Erythroblast (primary cell): ENCODE data around the gene HES5.
"Not testable (repeated sequence)": the region's sequence is repeated elsewhere in the genome, so short reads cannot be mapped to it uniquely, and the experiment has no call there.

Source experiments
- DNase-seq, 2 experiments: peaks; one replicate each; lab custom pipeline; 2025; lab: John Stamatoyannopoulos, UW
- GATA1 ChIP-seq: IDR thresholded peaks from 2 replicates; pipeline ENCODE4 v1.6.1; 2011; ENCODE audit warnings: low read depth, mild to moderate bottlenecking, control low read depth, low read length, moderate library complexity
- POLR2A ChIP-seq: IDR thresholded peaks from 2 replicates; pipeline ENCODE4 v1.6.1; 2011; ENCODE audit warnings: mild to moderate bottlenecking, low read length

The HES5 gene, protein sequence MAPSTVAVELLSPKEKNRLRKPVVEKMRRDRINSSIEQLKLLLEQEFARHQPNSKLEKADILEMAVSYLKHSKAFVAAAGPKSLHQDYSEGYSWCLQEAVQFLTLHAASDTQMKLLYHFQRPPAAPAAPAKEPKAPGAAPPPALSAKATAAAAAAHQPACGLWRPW

DNA sequence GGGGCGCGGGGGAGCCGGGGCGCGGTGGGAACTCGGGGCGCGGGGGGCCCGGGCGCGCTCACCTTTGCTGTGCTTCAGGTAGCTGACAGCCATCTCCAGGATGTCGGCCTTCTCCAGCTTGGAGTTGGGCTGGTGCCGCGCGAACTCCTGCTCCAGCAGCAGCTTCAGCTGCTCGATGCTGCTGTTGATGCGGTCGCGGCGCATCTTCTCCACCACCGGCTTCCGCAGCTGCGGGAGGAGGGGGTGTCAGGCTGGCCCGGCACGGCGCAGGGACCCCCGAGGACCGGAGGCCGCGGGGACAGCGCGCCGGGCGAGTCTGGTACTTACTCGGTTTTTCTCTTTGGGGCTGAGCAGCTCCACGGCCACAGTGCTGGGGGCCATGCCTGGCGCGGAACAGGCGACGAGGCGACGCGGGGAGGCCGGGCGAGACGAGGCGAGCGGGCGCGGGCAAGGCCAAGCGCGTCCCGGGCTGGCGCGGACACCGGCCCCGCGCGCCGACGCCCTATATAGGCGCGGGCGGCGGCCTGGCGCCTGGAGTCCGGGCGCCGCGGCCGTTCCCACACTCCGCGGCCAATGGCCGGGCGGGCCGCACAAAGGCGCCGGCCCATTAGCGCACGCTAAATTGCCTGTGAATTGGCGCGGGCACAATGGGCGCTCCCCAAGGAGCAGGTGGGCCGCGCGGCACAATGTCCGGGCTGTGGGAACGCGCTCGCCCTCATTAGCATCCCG lies at the start of gene HES5:
Gene HES5 (minus strand): TSS at position 480 of the 729 bp plus-strand sequence. CDS start 99 bp downstream, at position 381.
- peak; percentile 58 for DNase-seq
- no peak for TF ChIP-seq POLR2A
- no peak for TF ChIP-seq GATA1

DNA sequence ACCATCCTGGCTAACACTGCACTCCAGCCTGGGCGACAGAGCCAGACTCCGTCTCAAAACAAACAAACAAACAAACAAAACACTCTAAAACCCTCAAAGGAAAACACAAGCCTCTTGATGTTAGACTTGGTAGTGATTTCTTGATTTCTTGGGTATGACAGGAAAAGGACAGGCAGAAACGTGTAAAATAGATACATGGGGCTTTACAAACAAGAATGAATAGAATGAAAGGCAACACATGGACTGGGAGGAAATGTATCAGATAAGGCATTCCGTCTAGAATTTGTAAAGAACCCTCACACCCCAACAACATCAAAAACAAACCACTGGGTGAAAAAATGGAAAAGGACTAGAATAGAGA lies 48.7 kb upstream of the HES5 start:
- DNase-seq, result no peak
- TF ChIP-seq POLR2A (no peak), GATA1 (no peak)

DNA sequence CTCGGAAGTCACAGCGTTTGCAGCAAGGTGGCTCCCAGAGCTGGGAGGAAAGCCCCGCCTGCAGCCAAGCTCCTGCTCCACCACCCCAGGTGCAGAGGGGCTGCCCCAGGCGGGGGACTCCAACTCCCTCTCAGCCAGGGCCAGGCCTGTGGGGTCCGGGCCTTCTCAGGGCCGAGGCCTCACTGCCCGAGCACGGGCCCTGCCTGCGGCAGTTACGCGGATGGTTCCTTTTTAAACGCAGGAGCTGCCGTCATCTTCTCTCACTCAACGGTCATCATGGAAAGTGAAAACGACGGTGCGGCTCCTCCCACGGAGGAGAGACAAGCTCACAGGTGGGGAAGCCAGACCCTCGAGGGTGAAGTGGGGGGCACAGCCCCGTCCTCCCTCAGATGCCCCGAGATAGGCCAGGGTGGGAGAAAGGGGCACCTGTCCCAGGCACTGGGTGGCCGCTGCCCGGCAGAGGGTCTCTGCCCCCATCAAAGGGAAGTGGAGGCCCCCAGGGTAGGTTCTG lies 47.6 kb upstream of the HES5 start:
- DNase-seq, result not testable (repeated sequence)

DNA sequence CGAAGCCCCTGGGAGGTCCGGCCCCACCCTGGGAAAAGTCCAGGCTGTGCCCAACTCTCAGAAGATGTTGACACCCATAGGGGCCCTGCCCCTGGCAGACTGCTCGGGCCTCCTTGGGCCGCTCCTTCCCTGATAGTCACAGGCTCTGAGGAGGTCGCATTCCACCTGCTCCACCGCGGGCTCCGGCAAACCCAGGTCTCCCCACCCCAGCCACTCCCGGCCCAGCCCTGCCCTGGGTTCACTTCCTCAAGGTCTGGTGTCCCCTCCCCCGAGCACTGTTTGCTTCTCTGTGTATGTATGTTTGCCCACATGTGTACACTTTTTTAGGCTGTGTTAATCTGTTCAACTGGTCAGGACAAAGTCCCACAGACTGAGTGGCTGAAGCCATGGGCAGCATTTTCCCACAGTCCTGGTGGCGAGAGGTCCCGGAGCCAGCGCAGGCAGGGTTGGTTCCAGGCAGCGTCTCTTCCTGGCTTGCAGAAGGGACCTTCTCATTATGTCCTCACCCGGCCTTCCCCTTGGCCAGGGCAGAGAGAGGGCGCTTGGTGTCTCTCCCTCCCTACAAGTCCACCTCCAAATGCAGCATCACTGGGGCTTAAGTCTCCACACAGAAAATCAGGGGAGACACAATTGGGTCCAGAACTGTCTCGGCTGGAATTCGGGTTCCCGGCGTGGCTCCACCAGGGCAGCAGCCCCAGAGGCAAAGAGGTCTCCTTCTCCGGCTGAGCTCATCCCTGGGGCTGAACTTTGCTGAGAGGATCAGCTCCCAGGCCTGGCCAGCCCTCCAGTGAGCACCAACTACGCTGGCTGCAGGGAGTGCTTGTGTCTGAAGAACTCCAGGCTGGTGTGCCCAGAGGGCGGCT lies 46.0 kb upstream of the HES5 start:
- no peak for DNase-seq
- TF ChIP-seq POLR2A, result no peak

- DNase-seq, result no peak
- no peak for TF ChIP-seq POLR2A
- no peak for TF ChIP-seq GATA1
Observed at GRCh38 chr1:2574350-2574749, 44.3 kb upstream of the HES5 start.

DNA sequence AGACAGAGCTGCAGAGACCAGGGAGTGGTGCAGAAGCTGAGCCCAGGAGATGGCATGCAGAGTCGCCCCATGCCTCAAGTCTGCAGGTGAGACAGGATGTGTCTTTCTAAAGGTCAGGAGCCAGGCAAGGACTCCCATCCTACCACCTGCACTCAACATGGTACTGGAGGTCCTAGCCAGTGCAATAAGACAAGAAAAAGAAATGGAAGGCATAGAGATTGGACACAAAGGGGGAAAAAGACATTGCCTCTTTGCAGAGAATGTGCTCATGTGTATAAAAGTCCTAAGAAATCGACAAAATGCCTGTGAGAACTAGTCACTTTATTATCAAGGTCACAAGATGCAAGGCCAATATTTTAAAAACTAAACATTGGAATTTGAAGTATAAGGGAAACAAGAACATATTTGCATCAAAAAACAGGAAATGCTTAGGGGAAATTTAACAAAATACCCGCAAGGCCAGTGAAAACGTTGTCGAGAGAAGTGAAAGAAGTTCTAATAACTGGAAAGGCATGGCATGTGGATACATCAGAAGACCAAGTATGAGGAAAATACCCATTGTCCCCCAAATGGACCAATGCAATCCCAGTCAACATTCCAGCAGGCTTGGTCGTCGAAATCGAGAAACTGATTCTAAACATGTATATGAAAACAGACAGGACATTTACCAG lies 43.3 kb upstream of the HES5 start:
- no peak for TF ChIP-seq GATA1
- no peak for TF ChIP-seq POLR2A

DNA sequence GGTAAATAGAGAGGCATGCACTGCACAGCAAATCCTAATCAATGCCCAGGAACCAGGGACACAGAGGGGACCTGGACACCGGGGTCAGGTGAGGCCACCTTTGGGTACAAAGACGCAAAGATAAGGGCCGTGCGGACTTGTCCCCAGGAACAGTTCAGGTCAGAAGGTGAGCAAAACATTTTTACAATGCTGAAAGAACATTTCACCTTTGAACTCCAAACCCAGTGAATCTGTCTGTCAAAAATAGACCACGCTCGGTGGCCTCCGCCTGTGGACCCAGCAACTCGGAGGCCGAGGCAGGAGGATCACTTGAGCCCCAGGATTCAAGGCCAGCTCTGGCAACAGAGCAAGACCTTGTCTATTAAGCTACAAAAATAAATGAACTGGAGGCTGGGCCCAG lies 41.3 kb upstream of the HES5 start:
- DNase-seq, result no peak
- TF ChIP-seq GATA1, result no peak
- TF ChIP-seq POLR2A, result no peak

More for the DNA sequence above, 43.3 kb upstream of the HES5 start:
- DNase-seq, result no peak

GRCh38 chr1:2570332-2570731 lies 40.3 kb upstream of the HES5 start:
- TF ChIP-seq GATA1, result no peak
- TF ChIP-seq POLR2A, result no peak
- no peak for DNase-seq

- not testable (repeated sequence) for DNase-seq
Observed at GRCh38 chr1:2569703-2570102, 39.6 kb upstream of the HES5 start.

DNA sequence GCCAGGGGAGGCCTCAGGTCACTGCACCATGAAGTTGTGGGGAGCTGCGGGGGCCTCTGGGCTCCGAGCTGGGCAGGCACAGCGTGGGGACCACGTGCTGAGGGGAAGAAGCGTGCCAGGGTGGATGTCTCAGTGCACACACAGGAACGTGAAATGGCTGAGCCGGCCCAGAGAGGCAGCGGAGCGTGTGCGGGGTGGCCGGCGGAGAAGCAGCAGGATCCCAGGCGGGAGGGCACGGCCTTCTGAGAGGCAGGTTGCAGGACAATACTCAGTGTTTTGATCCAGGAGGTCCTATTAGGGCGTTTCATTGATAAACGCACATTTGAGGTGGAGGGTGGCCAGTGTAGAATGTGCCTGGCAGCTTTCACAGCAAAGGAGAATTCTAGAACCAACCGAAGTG lies 39.0 kb upstream of the HES5 start:
- no peak for DNase-seq
- TF ChIP-seq POLR2A, result no peak
- TF ChIP-seq GATA1, result no peak

GRCh38 chr1:2568187-2568816 lies 38.2 kb upstream of the HES5 start:
- not testable (repeated sequence) for DNase-seq

- TF ChIP-seq POLR2A (no peak), GATA1 (no peak)
- DNase-seq, result no peak
Observed at GRCh38 chr1:2567083-2567679, 37.1 kb upstream of the HES5 start.

DNA sequence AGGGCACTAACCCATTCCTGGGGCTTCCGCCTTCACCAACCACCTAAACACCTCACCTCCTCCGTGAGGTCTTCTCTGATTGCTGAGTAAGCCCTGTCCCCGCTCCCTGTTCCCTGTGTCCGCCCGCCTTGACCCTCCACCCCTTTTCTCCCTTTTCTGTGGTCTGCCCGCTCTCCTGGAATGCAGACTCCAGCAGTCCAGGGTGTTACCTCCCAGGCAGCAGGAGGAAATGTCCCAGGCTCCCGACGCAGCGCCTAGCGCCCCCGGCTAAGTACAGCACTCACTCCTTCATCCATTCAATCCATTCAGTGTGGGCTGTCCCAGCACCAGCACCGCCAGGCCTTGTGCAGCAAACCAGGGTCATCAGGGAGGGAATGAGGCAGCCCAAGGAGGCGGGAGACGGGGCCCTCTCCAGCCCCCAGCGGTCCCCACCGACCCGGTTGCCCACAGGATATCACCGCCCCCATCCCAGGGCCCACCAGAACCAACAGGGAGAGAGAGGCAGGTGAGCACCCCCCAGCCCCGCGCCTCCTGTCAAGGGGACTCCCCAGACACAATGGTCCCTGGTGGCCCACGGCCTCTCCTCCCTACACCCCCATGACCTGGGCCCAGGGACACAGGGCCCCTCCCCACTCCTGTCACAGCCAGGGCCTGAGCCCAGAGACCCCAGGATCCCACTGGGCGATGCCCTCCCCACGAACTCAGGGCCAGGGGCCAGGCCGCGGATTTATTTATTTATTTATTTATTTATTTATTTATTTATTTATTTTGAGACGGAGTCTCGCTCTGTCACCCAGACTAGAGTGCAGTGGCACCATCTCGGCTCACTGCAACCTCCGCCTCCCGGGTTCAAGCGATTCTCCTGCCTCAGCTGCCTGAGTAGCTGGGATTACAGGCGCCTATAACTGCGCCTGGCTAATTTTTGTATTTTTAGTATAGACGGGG lies 36.3 kb upstream of the HES5 start:
- DNase-seq, result no peak
- TF ChIP-seq GATA1, result no peak
- TF ChIP-seq POLR2A, result no peak
